Measurements from ENCODE around the gene ADGRG2.

ADGRG2 gene

DNA sequence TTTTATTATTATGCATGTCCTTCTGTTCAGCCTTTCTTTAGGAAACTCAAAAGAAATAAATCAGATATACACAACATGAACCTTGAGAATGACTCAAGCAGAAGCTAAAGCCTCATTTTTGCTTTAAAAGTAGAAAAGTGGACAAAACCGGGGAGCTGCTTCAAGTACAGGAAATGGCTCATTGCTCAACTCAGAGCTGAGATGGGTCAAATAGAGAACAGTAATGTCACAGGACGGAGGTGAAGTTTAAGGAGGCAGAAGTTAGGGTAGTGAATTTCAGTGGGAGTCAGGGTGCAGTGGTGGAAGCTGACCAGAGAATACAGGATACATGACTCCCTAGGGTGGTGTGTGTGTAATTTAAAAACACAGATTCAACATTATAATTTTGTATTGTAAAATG is 160.6 kb downstream of the ADGRG2 start:
- Histone ChIP-seq H3K4me1 (ENCODE audit: control insufficient read depth, insufficient read depth, low read length, poor library complexity, severe bottlenecking) (no peaks in the 10 kb centered on the region), H3K36me3 (ENCODE audit: control insufficient read depth, insufficient read depth, low read length) (no peaks in the 10 kb centered on the region), H3K9me3 (ENCODE audit: control insufficient read depth, low read length) (no peaks in the 10 kb centered on the region), H3K27ac (ENCODE audit: low read depth, low read length, severe bottlenecking) (no peak overlapping the region), H3K4me3 (ENCODE audit: extremely low read depth, insufficient read depth, low read length, poor library complexity, severe bottlenecking) (no peak overlapping the region)
- WGBS, 2 experiments (ENCODE audit: insufficient coverage in 2 of 2), result no CpG with 5 or more reads among the region's 2 CpGs

DNA sequence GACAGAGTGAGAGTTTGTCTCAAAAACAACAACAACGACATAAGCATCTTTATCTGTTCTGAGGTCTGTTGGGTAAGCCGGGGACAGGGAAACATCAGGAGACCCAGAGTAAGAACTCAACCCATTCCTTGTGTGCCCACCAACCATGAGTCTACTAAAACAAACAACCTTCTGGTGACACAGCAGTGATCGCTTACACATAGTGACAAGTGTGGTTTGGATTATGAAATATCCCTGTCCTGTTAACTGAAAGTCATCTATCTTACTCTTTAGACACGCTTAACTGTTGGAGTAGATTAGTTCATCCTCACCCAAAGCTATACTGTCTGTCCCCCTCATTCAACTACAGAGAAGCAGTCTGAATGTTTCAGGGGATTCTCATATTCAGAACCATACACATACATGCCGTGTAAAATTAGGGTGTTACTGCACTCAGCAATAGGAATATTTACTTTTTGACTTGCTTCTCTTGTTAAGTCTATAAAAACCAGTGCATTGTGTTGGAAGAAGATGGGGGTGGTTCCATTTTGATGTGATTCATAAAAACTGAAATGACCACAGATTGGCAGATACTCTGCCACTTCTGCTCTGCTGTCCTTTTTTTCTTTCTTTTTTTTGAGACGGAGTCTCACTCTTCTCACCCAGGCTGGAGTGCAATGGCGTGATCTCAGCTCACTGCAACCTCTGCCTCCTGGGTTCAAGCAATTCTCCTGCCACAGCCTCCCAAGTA is 165.8 kb downstream of the ADGRG2 start:
- Histone ChIP-seq H3K36me3 (ENCODE audit: control insufficient read depth, insufficient read depth, low read length) (no peaks in the 10 kb centered on the region), H3K4me1 (ENCODE audit: control insufficient read depth, insufficient read depth, low read length, poor library complexity, severe bottlenecking) (no peaks in the 10 kb centered on the region), H3K4me3 (ENCODE audit: extremely low read depth, insufficient read depth, low read length, poor library complexity, severe bottlenecking) (no peak overlapping the region), H3K9me3 (ENCODE audit: control insufficient read depth, low read length) (no peaks in the 10 kb centered on the region), H3K27ac (ENCODE audit: low read depth, low read length, severe bottlenecking) (no peak overlapping the region)
- WGBS, 2 experiments (ENCODE audit: insufficient coverage in 2 of 2), result 83% methylated on average over 2 of the region's 7 CpGs; no CpG with 5 or more reads in 1 of the 2 experiments

DNA sequence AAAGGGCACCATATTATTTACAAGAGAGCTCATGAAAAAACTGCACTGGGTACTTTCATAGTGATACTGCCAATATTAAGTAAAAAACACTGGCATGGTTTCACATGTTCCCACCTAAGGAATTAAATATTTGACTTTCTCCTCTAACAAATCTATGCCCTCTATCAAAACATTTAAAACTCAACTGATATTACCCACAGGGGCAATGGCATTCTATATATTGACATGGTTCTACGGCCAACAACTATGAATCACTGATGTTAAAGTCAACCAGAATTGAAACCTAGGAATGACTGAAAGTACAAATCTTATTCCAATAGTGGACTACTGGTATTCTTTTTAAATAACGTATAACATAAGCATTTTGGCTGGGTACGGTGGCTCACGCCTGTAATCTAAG is 166.6 kb downstream of the ADGRG2 start:
- 80% methylated on average over 1 of the region's 4 CpGs; no CpG with 5 or more reads in 1 of the 2 experiments for WGBS, 2 experiments (ENCODE audit: insufficient coverage in 2 of 2)
- Histone ChIP-seq H3K27ac (ENCODE audit: low read depth, low read length, severe bottlenecking) (no peak overlapping the region), H3K4me3 (ENCODE audit: extremely low read depth, insufficient read depth, low read length, poor library complexity, severe bottlenecking) (no peak overlapping the region), H3K36me3 (ENCODE audit: control insufficient read depth, insufficient read depth, low read length) (no peaks in the 10 kb centered on the region), H3K4me1 (ENCODE audit: control insufficient read depth, insufficient read depth, low read length, poor library complexity, severe bottlenecking) (no peaks in the 10 kb centered on the region), H3K9me3 (ENCODE audit: control insufficient read depth, low read length) (no peaks in the 10 kb centered on the region)

DNA sequence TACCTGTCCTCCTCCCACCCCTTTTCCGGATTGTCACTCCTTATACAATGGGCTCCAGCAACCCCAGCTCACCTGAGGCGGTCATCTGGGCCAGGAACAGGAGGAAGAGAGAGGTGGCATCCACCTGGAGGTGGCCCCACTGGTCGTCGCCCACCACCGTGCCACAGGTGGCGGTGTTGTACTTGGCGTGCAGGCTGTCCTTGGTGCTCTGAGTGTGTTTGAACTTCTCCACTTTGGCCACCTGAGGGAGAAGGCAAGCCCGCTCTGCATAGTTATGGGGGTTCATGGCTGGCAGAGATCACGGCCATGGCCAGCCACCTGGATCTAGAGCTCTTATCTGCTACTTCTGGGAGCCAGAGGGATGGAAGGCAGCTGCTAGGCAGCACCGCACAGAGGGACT is 171.2 kb downstream of the ADGRG2 start:
- Histone ChIP-seq H3K4me1 (ENCODE audit: control insufficient read depth, insufficient read depth, low read length, poor library complexity, severe bottlenecking) (peaks cover 3% of the 10 kb centered on the region), H3K36me3 (ENCODE audit: control insufficient read depth, insufficient read depth, low read length) (no peaks in the 10 kb centered on the region), H3K27ac (ENCODE audit: low read depth, low read length, severe bottlenecking) (no peak overlapping the region), H3K4me3 (ENCODE audit: extremely low read depth, insufficient read depth, low read length, poor library complexity, severe bottlenecking) (no peak overlapping the region), H3K9me3 (ENCODE audit: control insufficient read depth, low read length) (no peaks in the 10 kb centered on the region)
- 100% methylated on average over 1 of the region's 10 CpGs for WGBS, 2 experiments (ENCODE audit: insufficient coverage in 2 of 2)

DNA sequence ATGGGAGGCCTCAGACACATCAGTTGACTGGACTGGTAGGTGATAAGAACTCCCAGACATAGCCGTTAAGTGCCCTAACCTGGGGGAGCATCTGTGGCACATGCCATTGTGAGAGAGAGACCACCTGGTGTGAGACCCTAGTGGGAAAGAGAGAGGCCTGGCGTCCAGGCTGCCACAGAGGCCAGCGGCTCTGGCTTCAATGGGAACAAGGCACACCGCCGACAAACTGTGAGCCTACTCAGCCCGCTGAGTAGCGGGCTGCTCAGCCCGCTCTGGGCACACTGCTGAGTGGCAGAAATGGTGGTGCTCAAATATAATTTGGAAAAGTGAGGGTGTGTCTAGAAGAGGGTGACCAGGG is 172.3 kb downstream of the ADGRG2 start:
- Histone ChIP-seq H3K4me1 (ENCODE audit: control insufficient read depth, insufficient read depth, low read length, poor library complexity, severe bottlenecking) (peaks cover 3% of the 10 kb centered on the region), H3K4me3 (ENCODE audit: extremely low read depth, insufficient read depth, low read length, poor library complexity, severe bottlenecking) (no peak overlapping the region), H3K9me3 (ENCODE audit: control insufficient read depth, low read length) (no peaks in the 10 kb centered on the region), H3K27ac (ENCODE audit: low read depth, low read length, severe bottlenecking) (no peak overlapping the region), H3K36me3 (ENCODE audit: control insufficient read depth, insufficient read depth, low read length) (no peaks in the 10 kb centered on the region)
- WGBS, 2 experiments (ENCODE audit: insufficient coverage in 2 of 2), result 80 to 95% methylated on average over 6 to 7 of the region's 8 CpGs

DNA sequence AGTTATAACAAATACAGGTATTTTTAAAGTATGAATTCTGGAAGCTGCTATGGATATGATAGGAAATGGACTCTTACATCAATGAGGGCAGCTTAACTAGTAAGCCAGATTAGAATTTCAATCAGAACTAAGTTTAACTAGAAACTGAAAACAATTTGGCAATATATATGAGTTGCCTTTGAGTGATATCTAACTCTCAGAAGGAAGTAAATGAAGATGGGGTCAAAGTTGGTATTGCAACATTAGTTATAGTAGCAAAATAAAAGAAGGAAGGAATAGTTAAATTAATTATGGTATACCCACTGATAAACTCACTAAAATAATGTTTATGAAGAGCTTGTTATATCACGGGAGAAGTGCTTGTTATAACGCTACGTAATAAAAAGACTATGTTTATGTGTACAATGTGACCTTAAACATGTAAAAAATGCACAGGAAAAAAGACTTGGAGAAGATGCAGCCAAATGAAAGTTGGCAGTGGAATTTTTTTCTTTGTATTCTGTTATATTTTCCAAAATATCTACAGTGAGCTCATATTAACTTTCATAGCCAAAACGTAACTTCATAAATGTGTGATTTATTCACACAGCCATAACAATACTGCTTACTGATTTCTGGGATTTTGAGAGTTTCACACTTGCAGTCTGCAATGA is 172.9 kb downstream of the ADGRG2 start:
- peaks cover 3% of the 10 kb centered on the region for H3K4me1 ChIP-seq (ENCODE audit: control insufficient read depth, insufficient read depth, low read length, poor library complexity, severe bottlenecking)
- H3K4me3 ChIP-seq (ENCODE audit: extremely low read depth, insufficient read depth, low read length, poor library complexity, severe bottlenecking), result no peak overlapping the region
- no peaks in the 10 kb centered on the region for H3K9me3 ChIP-seq (ENCODE audit: control insufficient read depth, low read length)
- WGBS, 2 experiments (ENCODE audit: insufficient coverage in 2 of 2), result 92% methylated on average over 2 of the region's 4 CpGs; no CpG with 5 or more reads in 1 of the 2 experiments
- H3K27ac ChIP-seq (ENCODE audit: low read depth, low read length, severe bottlenecking), result no peak overlapping the region
- H3K36me3 ChIP-seq (ENCODE audit: control insufficient read depth, insufficient read depth, low read length), result no peaks in the 10 kb centered on the region

DNA sequence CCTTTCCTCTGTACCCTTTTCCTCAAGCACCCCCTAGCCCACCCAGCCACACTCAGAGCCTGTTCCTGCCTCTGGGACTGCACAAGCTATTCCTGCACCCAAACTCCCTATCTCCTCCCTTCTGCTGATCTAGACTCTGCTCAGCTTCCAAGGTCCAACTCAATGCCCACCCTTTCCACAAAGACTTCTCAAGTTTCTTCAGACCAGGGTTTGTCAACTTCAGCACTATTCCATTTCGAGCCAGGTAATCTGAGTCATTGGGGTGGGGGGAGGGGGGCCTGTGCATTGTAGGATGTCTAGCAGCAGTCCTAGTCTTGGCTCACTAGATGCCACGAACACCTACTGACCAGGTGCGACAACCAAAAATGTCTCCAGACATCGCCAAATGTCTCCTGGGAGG is 175.7 kb downstream of the ADGRG2 start:
- Histone ChIP-seq H3K4me3 (ENCODE audit: extremely low read depth, insufficient read depth, low read length, poor library complexity, severe bottlenecking) (no peak overlapping the region), H3K4me1 (ENCODE audit: control insufficient read depth, insufficient read depth, low read length, poor library complexity, severe bottlenecking) (peaks cover 3% of the 10 kb centered on the region), H3K27ac (ENCODE audit: low read depth, low read length, severe bottlenecking) (no peak overlapping the region), H3K9me3 (ENCODE audit: control insufficient read depth, low read length) (no peaks in the 10 kb centered on the region), H3K36me3 (ENCODE audit: control insufficient read depth, insufficient read depth, low read length) (no peaks in the 10 kb centered on the region)
- 94 to 100% methylated on average over 2 of the region's 4 CpGs for WGBS, 2 experiments (ENCODE audit: insufficient coverage in 2 of 2)

DNA sequence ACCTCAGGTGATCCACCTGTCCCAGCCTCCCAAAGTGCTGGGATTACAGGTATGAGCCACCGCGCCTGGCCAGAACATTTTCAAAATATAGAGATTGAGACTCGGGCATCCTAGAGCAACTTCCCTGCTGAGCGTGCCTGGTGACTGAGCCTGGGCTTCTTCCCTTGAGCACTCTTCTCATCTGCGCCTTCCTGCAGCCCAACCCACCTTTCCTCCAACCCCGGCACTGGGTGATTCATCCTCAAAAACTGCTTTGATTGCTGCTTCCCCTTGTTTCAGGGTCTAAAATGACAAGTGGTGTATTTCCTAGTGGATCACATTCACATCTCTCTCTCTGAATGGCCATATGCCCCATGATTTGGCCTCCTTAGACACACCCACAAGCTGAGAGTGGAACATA is 176.1 kb downstream of the ADGRG2 start:
- Histone ChIP-seq H3K9me3 (ENCODE audit: control insufficient read depth, low read length) (no peaks in the 10 kb centered on the region), H3K36me3 (ENCODE audit: control insufficient read depth, insufficient read depth, low read length) (no peaks in the 10 kb centered on the region), H3K4me3 (ENCODE audit: extremely low read depth, insufficient read depth, low read length, poor library complexity, severe bottlenecking) (no peak overlapping the region), H3K27ac (ENCODE audit: low read depth, low read length, severe bottlenecking) (no peak overlapping the region), H3K4me1 (ENCODE audit: control insufficient read depth, insufficient read depth, low read length, poor library complexity, severe bottlenecking) (peaks cover 3% of the 10 kb centered on the region)
- WGBS, 2 experiments (ENCODE audit: insufficient coverage in 2 of 2), result no CpG with 5 or more reads among the region's 6 CpGs

DNA sequence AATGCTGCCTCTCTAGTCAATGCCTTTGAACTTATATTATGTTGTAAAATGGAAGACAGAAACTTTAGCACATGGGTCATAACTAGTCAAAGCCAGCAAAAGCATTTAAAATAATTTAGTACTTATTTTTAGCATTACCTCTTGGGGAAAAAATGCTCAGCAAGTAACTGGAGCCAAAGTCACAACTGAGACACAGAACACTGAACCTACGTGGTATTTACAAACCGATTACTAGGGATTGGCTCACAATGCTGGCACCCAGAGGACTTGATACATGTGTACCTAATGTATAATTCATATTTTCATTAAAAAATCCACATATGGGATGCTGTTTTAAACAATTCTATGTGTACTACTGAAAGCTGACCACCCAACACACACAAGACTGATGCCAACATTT is 176.8 kb downstream of the ADGRG2 start:
- WGBS, 2 experiments (ENCODE audit: insufficient coverage in 2 of 2), result no CpG with 5 or more reads among the region's 2 CpGs
- Histone ChIP-seq H3K4me3 (ENCODE audit: extremely low read depth, insufficient read depth, low read length, poor library complexity, severe bottlenecking) (no peak overlapping the region), H3K4me1 (ENCODE audit: control insufficient read depth, insufficient read depth, low read length, poor library complexity, severe bottlenecking) (peaks cover 3% of the 10 kb centered on the region), H3K36me3 (ENCODE audit: control insufficient read depth, insufficient read depth, low read length) (no peaks in the 10 kb centered on the region), H3K9me3 (ENCODE audit: control insufficient read depth, low read length) (no peaks in the 10 kb centered on the region), H3K27ac (ENCODE audit: low read depth, low read length, severe bottlenecking) (no peak overlapping the region)

DNA sequence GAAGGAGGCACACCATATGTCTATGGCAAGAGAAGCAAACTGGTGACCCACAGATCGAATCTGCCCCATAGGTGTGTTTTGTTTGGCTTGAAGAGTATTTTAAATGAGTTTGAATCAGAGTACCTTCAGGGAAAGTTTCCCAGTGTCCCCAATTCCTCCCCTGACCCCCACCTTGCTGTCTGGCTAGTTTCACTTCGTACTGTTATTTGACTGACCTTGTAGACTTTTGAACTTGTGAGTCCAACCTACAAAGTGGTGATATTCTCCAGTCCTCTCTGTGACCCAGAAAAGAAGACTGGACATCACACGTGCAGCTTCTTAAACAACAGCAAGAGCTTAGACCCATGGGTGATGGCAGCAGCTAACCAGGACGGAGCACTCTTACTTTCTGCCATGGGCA is 177.8 kb downstream of the ADGRG2 start:
- Histone ChIP-seq H3K36me3 (ENCODE audit: control insufficient read depth, insufficient read depth, low read length) (no peaks in the 10 kb centered on the region), H3K4me1 (ENCODE audit: control insufficient read depth, insufficient read depth, low read length, poor library complexity, severe bottlenecking) (peaks cover 3% of the 10 kb centered on the region), H3K9me3 (ENCODE audit: control insufficient read depth, low read length) (no peaks in the 10 kb centered on the region), H3K4me3 (ENCODE audit: extremely low read depth, insufficient read depth, low read length, poor library complexity, severe bottlenecking) (no peak overlapping the region), H3K27ac (ENCODE audit: low read depth, low read length, severe bottlenecking) (no peak overlapping the region)
- 92 to 94% methylated on average over 2 to 3 of the region's 4 CpGs for WGBS, 2 experiments (ENCODE audit: insufficient coverage in 2 of 2)

DNA sequence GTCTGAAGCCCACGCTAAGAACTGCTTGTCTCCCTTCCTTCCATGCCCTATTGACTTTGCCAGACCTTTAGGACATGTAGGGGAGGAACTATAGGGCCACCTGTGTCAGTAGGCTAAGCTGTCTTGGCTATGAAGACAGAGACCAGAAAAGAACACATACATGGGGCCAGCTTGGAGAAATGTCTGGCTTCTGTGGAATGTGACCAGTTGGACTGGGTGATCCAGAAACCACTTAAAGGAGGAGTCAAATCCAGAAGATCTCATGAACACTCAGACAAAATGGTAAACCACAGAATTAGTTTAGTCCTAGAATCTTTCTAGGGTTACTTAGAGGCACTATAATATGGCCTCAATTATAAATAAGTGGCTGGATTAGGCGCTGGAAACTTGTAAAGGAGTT is 180.4 kb downstream of the ADGRG2 start:
- H3K36me3 ChIP-seq (ENCODE audit: control insufficient read depth, insufficient read depth, low read length), result peaks cover 7% of the 10 kb centered on the region
- H3K4me3 ChIP-seq (ENCODE audit: extremely low read depth, insufficient read depth, low read length, poor library complexity, severe bottlenecking), result no peak overlapping the region
- H3K27ac ChIP-seq (ENCODE audit: low read depth, low read length, severe bottlenecking), result no peak overlapping the region
- H3K4me1 ChIP-seq (ENCODE audit: control insufficient read depth, insufficient read depth, low read length, poor library complexity, severe bottlenecking), result peaks cover 3% of the 10 kb centered on the region
- no peaks in the 10 kb centered on the region for H3K9me3 ChIP-seq (ENCODE audit: control insufficient read depth, low read length)
- WGBS, 2 experiments (ENCODE audit: insufficient coverage in 2 of 2), result no CpG with 5 or more reads among the region's 2 CpGs

Data from mesodermal cell (in vitro differentiated cells).